NCI-H146 treated with DMSO at 0.1 percent for 48 hours (cell line): ENCODE results near the gene HORMAD2.
"Not testable (repeated sequence)": the region's sequence is repeated elsewhere in the genome, so short reads cannot be mapped to it uniquely, and the experiment has no call there.

Source experiments
- DNase-seq: peaks from one replicate; lab custom pipeline; 2025; ENCODE audit not compliant: unreplicated experiment; lab: John Stamatoyannopoulos, UW

HORMAD2 gene

DNA sequence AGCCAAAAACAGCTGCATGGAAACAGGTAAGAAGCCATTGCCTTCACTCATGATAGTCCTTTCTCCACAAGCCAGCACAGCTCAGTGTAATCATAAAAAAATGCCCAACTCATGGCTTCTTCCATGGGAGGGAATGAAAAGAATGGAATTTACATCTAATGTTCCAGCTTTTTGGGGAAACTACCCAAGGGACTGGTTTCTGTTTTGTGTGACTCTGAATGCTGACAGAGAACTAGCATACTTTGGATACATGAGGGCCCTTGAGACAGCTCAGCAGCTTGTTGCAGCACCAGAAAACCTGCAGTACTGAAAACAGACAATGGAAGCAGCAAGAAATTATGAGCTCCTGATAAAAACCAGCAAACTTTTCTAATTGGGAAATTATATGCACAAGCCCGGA, 24.2 kb upstream of the HORMAD2 start:
- DNase-seq, result no peak

DNA sequence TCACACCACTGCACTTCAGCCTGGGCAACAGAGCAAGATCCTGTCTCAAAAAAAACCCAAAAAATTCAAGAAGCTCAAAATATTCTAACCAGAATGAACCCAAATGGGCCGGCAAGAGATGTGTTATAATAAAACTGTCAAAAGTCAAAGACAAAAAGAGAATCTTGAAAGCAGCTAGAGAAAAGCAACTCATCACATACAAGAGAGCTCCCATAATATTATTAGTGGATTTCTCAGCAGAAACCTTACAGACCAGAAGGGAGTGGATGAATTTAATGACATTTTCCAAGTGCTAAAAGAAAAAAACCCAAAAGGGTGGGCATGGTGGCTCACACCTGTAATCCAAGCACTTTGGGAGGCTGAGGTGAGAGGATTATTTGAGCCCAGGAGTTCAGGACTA, 22.9 kb upstream of the HORMAD2 start:
- DNase-seq, result no peak

DNA sequence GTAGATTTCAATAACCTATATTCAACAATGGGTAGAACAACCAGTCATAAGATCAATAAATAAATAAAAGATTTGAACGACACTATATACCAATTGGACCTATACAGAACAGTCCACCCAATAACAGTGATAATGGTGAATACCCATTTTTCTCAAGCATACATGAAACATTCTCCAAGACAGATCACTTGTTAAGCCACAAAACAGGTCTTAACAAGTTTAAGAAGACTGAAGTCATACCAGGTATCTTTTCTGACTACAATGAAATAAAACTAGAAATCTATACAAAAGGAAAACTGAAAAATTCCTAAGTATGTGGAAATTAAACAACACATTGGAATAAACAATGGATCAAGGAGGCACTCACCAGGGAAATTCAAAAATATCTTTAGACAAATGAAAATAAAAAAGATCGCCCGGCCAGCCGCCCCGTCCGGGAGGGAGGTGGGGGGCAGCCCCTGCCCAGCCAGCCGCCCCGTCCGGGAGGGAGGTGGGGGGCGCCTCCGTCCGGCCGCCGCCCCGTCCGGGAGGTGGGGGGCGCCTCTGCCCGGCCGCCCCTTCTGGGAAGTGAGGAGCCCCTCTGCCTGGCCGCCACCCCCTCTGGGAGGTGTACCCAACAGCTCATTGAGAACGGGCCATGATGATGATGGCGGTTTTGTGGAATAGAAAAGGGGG, 20.8 kb upstream of the HORMAD2 start:
- DNase-seq, result not testable (repeated sequence)

DNA sequence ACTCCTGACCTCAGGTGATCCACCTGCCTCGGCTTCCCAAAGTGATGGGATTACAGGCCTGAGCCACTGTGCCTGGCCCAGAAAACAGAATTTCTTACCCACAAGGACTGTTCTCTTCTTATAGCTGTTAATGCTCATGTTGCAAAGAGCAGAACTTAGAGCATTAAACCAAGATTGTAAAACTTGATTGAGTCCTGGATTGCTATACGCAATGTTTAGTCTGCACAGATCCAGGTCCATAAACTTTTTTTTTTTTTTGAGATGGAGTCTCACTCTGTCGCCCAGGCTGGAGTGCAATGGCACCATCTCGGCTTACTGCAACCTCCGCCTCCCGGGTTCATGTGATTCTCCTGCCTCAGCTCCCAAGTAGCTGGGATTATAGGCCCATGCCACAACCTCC, 19.2 kb upstream of the HORMAD2 start:
- DNase-seq, result not testable (repeated sequence)

DNA sequence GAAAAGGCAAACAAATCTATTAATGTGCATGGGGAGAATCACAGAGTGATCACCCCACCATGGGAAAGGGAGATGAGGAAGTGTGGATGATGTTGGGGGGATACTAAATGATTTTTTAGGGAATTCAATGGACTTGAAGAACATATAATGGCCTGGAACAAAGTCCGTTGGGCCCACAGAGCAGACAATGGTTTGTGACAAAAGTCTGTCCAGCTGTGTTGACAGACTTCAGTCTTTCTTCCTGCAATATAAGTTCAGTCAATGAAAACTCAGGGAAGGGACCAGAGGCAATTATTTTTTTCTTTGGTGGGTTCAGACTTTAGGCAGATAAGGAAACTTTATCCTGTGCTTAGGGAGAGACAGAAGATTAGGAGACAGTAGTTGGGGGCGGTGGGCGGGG, 18.0 kb upstream of the HORMAD2 start:
- no peak for DNase-seq

DNA sequence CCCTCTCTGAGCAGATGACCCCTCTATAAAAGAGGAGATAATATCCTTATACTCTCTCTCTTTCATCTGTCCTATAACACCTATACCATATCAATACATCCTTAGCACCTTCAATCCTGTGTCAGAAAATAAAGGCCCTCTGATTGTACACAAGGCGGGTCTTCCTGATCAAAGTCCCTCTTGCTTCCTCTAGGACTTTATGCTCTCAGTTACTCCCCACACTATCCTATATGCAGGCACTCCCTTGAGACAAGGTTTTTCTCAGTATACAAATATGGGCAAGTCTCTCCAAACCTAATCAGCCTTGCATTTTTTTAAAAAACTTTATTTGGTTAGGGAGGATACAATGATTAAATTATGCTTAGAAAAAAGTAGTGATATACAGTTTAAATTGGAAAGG, 17.3 kb upstream of the HORMAD2 start:
- DNase-seq, result no peak

DNA sequence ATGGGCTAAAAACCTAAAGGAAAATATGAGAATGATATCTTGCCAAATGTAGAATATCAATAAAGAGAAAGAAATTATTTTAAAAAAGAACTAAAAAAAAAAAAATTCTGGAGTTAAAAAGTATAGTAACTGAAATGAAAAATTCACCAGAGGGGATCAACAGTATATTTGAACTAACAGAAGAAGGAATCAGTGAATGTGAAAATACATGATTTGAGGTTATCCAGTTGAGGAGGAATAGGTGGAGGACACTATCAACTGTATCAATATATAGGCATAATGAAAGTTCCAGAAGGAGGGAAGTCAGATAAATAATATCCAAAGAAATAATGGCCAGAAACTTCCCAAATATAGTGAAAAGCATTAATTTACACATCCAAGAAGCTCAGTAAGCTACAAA, 16.1 kb upstream of the HORMAD2 start:
- DNase-seq, result no peak

DNA sequence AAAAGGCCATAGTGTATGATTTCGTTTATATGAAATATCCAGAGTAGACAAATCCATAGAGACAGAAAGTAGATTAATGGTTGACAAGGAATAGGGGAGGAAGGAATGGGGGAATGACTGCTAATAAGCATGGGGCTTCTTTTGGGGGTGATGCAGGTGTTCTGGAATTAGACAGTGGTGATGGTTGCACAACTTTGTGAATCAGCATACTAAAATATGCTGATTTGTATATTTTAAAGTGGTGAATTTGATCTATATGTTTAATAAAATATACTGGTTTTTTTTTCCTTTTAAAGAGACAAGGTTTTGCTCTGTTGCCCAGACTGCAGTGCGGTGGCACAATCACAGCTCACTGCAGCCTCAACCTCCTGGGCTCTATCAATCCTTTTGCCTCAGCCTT, 6.5 kb upstream of the HORMAD2 start:
- no peak for DNase-seq

DNA sequence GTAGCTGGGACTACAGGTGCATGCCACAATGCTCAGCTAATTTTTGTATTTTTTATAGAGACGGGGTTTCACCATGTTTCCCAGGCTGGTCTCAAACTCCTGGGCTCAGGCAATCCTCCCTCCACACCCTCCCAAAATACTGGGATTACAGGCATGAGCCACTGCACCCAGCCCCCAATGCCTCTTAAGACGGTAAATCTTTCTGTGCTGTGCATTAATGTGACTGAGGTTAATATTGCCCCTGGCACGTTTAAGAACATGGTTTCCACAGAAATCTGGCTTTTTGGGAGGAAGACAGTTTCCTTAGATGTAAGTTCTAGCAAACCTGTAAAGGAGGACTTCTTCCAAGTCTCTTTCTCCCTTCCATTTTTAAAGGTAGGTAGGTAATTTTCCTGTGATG, 6.1 kb upstream of the HORMAD2 start:
- DNase-seq, result no peak

DNA sequence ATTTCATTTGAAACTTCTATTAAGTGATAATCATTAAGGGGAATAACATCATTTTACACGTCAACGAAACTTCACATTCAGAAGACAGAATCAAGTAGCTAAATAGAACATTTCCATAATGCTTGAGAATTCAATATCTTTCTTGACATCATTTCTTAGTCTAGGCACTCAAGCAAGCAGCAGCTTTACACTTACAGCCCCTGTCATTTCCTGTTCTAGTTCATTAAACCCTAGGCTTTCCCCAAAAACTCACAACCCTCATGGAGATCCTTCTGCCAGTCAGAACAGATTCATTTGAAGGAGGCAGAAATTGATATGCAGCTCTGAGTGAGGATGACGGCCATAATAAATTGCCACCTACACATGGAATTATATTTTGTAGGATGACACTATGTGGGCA, 5.3 kb upstream of the HORMAD2 start:
- no peak for DNase-seq

DNA sequence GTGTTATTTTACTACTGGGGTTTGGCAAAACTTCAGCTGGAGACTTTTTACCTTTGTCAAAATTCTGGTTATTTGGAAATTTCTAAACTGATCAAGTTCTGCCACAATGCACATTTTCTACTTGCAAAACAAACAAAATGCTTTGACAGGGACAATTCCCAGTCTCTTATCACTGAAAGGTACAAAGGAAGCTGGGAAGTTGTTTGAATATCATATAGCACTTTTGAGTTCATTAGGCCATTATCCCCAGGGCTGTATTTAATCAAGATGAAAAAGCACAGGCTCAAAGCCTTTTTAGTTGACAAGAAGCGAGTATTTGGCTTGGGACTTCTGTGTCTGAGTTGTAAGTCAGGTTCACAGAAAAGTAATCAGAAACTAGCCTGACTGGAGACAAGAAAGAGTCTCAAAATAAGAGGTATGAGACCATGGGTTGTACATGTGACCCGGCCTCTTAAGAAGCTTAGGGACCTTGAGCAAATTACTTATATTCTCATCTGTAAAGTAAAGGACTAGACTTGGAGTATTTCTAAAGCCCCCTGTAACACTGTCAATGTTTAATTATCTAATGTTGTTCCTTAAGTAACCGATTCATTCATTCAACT, 2.9 kb upstream of the HORMAD2 start:
- DNase-seq, result no peak

DNA sequence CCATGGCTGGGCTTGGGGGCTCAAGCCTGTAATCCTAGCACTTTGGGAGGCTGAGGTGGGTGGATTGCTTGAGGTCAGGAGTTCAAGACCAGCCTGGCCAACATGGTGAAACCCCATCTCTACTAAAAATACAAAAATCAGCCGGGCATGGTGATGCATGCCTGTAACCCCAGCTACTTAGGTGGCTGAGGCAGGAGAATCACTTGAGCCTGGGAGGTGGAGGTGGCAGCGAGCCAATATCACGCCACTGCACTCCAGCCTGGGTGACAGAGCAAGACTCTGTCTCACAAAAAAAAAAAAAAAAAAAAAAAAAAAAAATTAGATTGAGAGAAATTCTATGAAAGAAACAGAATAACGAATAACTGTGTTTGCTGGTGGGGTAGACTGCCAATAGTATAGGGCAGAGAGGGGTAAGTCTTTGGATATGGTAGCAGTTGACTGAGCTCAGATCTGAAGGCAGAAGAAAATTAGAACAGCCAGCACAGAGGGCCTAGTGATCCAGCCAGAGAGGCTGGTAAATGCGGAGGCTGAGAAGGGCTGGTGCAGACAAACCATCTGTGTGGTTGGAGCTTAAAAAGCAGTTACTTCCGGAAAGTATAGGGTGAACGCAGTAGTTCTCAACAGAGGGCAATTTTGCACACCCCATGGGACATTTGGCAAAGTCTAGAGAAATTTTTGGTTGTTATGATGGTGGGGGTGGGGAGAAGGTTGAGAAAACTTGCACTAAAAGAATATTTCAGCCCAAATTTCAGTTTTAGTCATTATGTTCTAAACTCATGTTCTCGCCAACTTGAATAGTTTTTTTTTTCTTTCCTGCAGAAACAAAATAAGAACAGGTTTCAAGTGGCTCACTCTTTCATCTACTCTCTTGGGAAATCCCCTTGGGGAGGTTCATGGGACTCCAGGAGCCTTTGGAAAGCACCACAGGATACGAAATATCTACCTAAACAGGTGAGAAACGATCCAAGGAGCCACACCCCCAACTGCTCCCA, 1.6 kb upstream of the HORMAD2 start:
- DNase-seq, result no peak

DNA sequence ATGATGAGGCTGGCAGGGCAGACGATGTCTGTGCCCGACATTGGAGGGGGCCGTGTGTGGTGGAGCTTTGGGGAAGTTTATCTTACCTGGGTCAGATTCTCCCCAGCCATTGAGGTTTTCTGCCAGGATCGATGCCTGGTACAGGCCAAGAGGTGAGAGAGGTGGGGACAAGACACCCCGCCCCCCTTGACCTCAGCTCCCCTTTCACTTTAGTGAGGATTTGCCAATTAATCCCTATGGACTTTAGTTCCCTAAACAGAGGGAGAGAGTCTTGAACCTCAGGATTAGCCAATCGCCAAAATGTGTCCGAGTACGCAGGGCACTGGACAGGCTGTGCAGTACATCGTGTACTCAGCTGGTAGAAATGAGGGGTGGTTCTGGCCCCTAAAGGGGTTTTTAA, 541 bp downstream of the HORMAD2 start:
- DNase-seq, result no peak

DNA sequence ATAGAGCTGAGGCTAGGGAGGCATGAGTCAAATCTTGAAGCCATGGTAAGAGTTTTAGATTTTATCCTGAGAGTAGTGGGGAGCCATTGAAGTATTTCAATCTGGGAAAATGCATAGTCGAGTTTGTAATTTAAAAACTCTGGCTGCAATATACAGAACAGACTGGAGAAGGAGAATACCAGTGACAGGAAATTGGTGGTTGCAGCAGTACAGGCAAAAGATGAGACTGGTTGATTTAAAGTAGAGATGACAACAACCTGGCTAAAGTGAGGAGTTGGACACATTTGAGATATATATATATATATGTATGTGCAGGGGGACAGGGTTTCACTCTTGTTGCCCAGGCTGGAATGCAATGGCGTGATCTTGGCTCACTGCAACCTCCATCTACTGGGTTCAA, 6.2 kb downstream of the HORMAD2 start:
- DNase-seq, result no peak

DNA sequence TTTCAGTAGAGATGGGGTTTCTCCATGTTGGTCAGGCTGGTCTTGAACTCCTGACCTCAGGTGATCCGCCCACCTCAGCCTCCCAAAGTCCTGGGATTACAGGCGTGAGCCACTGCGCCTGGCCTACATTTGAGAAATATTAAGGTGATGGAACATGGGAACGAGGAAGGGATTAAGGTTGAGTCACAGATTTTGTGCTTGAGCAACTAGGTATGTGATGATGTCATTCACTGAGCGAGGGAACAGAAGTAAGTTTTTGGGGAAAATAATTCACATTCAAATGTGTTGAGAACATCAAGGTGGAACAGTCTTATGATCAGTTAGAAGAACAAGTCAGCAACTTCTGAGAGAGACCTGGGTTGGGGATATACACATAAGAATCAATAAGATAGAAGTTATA, 6.8 kb downstream of the HORMAD2 start:
- DNase-seq, result not testable (repeated sequence)

DNA sequence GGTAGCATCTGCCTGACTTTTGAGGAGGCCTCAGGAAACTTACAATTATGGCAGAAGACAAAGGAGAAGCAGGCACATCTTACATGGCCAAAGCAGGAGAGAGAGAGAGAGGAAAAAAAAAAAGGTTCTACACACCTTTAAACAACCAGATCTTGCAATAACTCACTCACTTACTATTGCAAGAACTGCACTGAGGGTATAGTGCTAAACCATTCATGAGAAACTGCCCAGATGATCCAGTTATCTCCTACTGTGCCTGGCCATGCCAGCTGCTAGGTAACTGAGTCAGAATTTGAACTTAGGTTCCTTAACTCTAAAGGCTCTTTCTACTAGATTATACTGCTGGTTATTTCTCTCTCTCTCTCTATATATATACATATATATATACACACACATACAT, 7.3 kb downstream of the HORMAD2 start:
- no peak for DNase-seq

DNA sequence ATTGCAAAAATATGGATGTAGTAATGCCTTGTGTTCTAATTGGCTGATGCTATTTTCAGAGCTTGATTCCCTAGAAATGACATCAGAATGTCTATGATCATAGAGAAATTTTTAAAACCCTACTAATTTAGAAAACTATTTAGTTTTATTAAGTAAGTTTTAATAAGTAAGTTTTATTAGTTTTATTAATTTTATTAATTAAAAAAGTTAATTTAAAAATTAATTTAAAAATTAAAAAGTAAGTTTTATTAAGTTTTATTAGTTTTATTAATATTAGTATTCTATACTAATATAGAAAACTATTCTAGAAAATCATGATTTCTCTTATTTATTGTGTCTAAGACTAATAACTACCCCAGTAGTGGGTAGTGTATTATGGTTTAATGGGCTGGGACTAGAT, 8.2 kb downstream of the HORMAD2 start:
- DNase-seq, result no peak

DNA sequence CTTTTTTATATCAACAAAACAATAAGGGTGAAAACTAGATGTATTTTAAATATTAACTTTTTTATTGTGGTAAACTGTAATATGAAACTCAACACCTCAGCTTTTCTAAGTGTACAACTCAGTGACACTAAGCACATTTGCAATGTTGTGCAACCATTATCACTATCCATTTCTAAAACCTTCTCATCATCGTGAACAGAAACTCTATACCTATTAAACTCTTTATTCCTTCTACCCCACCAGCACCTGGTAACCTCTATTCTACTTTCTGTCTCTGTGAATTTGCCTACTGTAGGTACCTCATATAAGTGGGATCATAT, 9.4 kb downstream of the HORMAD2 start:
- no peak for DNase-seq

DNA sequence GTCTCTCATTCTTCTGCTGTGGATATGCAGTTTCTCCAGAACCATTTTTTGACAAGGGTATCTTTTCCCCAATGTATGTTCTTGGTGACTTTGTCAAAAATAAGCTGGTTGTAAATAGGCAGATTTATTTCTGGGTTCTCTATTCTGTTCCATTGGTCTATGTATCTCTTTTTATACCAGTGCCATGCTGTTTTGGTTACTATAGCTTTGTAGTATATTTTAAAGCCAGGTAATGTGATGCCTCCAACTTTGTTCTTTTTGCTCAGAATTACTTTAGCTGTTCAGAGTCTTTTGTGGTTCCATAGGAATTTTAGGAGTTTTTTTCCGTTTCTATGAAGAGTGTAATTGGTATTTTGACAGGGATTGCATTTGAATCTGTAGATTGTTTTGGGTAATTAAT, 12.4 kb downstream of the HORMAD2 start:
- DNase-seq, result no peak

DNA sequence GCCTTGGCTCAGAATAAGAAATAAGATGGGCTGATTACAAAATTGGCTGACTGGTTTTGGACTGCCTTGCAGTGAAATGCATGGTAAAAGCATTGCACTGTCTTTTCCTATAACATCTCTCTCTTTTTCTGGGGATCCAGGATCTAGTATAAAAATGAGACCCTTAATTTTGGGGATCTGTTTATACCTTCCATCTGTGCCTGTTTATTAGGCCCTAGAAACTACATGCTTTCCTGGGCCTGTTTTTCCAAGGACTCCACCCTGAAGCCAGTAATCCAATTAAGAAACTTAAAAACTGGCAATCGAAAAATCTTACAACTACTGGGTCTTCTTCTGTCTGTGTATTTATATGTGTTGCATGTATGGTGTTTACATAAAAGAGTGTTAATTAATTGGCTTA, 14.5 kb downstream of the HORMAD2 start:
- no peak for DNase-seq

DNA sequence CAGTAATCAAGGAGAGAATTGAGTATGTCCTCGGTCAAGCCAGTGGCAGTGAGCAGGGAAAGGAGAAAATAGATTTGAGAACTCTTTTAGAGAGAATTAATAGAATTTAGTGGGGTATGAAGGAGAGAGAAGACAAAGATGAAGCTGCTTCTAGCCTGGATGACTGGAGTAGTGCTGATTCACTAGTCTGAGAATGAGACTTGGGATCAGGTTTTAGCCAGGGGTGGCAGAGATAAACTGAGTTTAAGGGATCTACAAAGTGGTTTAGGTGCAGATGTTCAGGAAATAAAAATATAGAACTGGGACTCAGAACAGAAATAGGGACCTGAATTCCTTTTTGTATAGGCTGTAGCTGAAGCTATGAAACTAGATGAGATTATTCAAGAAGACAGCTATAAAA, 17.6 kb downstream of the HORMAD2 start:
- DNase-seq, result no peak

DNA sequence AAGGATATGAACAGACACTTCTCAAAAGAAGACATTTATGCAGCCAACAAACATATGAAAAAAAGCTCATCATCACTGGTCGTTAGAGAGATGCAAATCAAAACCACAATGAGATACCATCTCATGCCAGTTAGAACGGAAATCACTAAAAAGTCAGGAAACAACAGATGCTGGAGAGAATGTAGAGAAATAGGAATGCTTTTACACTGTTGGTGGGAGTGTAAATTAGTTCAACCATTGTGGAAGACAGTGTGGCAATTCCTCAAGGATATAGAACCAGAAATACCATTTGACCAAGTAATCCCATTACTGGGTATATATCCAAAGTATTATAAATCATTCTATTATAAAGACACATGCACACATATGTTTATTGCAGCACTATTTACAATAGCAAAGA, 20.5 kb downstream of the HORMAD2 start:
- DNase-seq, result not testable (repeated sequence)
